RWPE2 (cell line): ENCODE data around the gene PTPRD.
A peak's percentile ranks its signal among the peaks of the same experiment; 100 is the strongest.

ENCODE experiments used
- ATAC-seq: fragments of 200-7000 bp; cut with Tn5 transposase; 3 replicates; pipeline ENCODE4 v1.9.1; 2021; ENCODE audit warnings: low read depth
- DNase-seq: peaks from one replicate; pipeline ENCODE4 v3.0.0-alpha.2; 2020; ENCODE audit warnings: low spot score
- H3K27ac ChIP-seq: fragments of 450-650 bp; 2 replicates; pipeline ENCODE4 v1.5.1; 2017; ENCODE audit warnings: mild to moderate bottlenecking; ENCODE audit not compliant: poor library complexity, severe bottlenecking
- H3K27me3 ChIP-seq: fragments of 250-450 bp; sonication (Bioruptor Pico); 2 replicates; pipeline ENCODE4 v1.5.1; 2021; ENCODE audit warnings: mild to moderate bottlenecking, moderate library complexity; ENCODE audit not compliant: insufficient read depth, poor library complexity, severe bottlenecking
- H3K36me3 ChIP-seq: fragments of 250-450 bp; sonication (Bioruptor Pico); 2 replicates; pipeline ENCODE4 v1.5.1; 2020; ENCODE audit warnings: low read depth, mild to moderate bottlenecking, moderate library complexity
- H3K4me1 ChIP-seq: fragments of 250-450 bp; sonication (Bioruptor Pico); 2 replicates; pipeline ENCODE4 v1.5.1; 2021; ENCODE audit warnings: mild to moderate bottlenecking, moderate library complexity; ENCODE audit not compliant: insufficient read depth, poor library complexity, severe bottlenecking
- H3K4me3 ChIP-seq: fragments of 250-450 bp; sonication (Bioruptor Pico); 2 replicates; pipeline ENCODE4 v1.5.1; 2021; ENCODE audit warnings: mild to moderate bottlenecking, moderate library complexity; ENCODE audit not compliant: severe bottlenecking
- H3K9me3 ChIP-seq: fragments of 250-450 bp; sonication (Bioruptor Pico); 2 replicates; pipeline ENCODE4 v1.5.1; 2021; ENCODE audit warnings: mild to moderate bottlenecking, moderate library complexity; ENCODE audit not compliant: severe bottlenecking
- CTCF ChIP-seq: fragments of 450-650 bp; IDR thresholded peaks from one replicate; pipeline ENCODE4 v1.5.1; 2017; ENCODE audit warnings: mild to moderate bottlenecking, moderate library complexity; ENCODE audit not compliant: poor library complexity, severe bottlenecking

Gene PTPRD

GRCh38 chr9:9950813-9951212, 662.0 kb downstream of the PTPRD start:
- Histone ChIP-seq H3K9me3 (no peaks in the 10 kb centered on the region), H3K27me3 (no peaks in the 10 kb centered on the region), H3K36me3 (no peaks in the 10 kb centered on the region), H3K4me3 (no peak overlapping the region), H3K4me1 (no peaks in the 10 kb centered on the region), H3K27ac (no peak overlapping the region)
- ATAC-seq (no peak), DNase-seq (no peak)
- TF ChIP-seq CTCF = no peak

GRCh38 chr9:9949978-9950377, 662.8 kb downstream of the PTPRD start:
- no peaks in the 10 kb centered on the region for H3K36me3 ChIP-seq
- H3K27me3 ChIP-seq = no peaks in the 10 kb centered on the region
- H3K4me1 ChIP-seq = no peaks in the 10 kb centered on the region
- no peak for ATAC-seq
- H3K9me3 ChIP-seq = no peaks in the 10 kb centered on the region
- no peak for DNase-seq
- TF ChIP-seq CTCF = no peak
- no peak overlapping the region for H3K4me3 ChIP-seq
- no peak overlapping the region for H3K27ac ChIP-seq

- ATAC-seq = no peak
- no peak for DNase-seq
- no peaks in the 10 kb centered on the region for H3K36me3 ChIP-seq
Measured at GRCh38 chr9:9949368-9949767, 663.4 kb downstream of the PTPRD start.

GRCh38 chr9:9945966-9946365, 666.8 kb downstream of the PTPRD start:
- no peak for TF ChIP-seq CTCF
- H3K4me3 ChIP-seq = no peak overlapping the region
- H3K36me3 ChIP-seq = no peaks in the 10 kb centered on the region
- H3K27ac ChIP-seq = no peak overlapping the region
- H3K9me3 ChIP-seq = no peaks in the 10 kb centered on the region
- no peak for ATAC-seq
- H3K4me1 ChIP-seq = no peaks in the 10 kb centered on the region
- H3K27me3 ChIP-seq = no peaks in the 10 kb centered on the region
- no peak for DNase-seq

More at GRCh38 chr9:9949368-9949767, 663.4 kb downstream of the PTPRD start:
- no peak overlapping the region for H3K27ac ChIP-seq
- no peak overlapping the region for H3K4me3 ChIP-seq
- TF ChIP-seq CTCF = no peak
- H3K27me3 ChIP-seq = no peaks in the 10 kb centered on the region
- H3K9me3 ChIP-seq = no peaks in the 10 kb centered on the region
- no peaks in the 10 kb centered on the region for H3K4me1 ChIP-seq

- DNase-seq (no peak), ATAC-seq (peak; percentile 54; the same call in 1 of the 3 replicates)
- peak; percentile 92 for TF ChIP-seq CTCF
- Histone ChIP-seq H3K4me1 (no peaks in the 10 kb centered on the region), H3K27me3 (no peaks in the 10 kb centered on the region), H3K9me3 (no peaks in the 10 kb centered on the region), H3K36me3 (no peaks in the 10 kb centered on the region), H3K27ac (no peak overlapping the region), H3K4me3 (no peak overlapping the region)
Measured at GRCh38 chr9:9942764-9943424, 669.9 kb downstream of the PTPRD start.
